Posterior cingulate gyrus (tissue), 11 donors: ENCODE data around the gene ENTPD5.
A peak's percentile ranks its signal among the peaks of the same experiment; 100 is the strongest.
"Not testable (repeated sequence)": the region's sequence is repeated elsewhere in the genome, so short reads cannot be mapped to it uniquely, and the experiment has no call there.

Experiments
- DNase-seq, 10 donors: peaks; one replicate each; pipeline versions ENCODE4 v3.0.0 to v3.0.0-alpha.2; 2020 to 2021; ENCODE audit warnings: mixed read lengths in 3 of 10
- intact Hi-C: fragments of 100-400 bp; cut with DNase I; formaldehyde crosslinking; loops from one replicate; pipeline ENCODE4 v1.15.1; 2023

Gene ENTPD5

DNA sequence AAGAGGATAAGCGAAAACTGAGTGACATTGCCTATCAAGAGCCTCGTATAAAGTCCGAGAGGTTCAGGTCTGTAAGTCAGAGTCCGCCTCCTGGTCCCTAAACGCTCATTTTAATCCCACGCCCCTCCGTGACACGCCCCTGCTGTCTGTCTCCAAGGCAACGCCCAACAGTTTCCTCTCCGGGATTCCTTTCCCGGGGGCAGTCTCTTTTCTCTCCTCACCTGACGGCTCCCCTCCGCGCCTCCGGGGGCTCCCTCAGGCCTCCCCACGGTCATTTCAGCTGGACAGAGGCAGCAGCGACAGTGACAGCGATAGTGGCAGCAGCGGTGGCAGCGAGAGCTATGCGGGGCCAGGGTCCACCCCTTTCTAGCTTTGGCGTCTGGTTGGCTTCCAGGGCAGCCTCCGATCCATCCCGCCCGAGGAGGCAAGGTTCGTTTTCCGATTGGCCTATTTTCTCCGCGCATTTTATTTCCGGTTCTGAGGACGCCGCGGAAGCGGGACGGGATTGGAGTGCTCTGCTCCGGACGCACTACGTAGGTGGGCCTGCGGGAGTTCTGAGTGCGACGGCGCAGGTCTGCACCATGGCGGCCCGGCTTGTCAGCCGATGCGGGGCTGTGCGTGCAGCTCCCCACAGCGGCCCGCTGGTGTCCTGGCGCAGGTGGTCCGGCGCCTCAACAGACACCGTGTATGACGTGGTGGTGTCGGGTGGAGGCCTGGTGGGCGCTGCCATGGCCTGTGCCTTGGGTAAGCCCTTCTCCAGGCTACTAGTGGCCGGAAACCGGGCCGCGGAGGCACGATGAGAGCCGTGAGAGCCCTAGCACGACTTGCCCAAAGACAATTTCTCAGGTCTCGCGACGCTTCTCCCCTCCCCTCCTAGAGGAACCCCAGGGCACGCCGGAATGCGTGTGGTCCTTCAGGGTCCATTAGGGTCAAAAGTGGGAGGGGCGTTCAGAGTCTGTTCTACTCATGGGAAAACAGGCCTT lies 69.0 kb downstream of the ENTPD5 start, which contains the start of the genes COQ6 and FAM161B:
COQ6 (plus strand) TSS at position 551 of the 983 bp plus-strand sequence; CDS start at position 582, 31 bp downstream.
FAM161B (minus strand) TSS at position 343 of the 983 bp plus-strand sequence; CDS start at position 275, 68 bp downstream.
- DNase-seq: peak; percentile 89 to 99 (median 94)
- intact Hi-C loops: loop anchor here (2.0 to 10.0 kb wide), 2 partner anchors 69 to 235 kb away; partner anchors contain the start of genes BBOF1, ENTPD5 and PNMA1

GRCh38 chr14:73945159-73945670 lies 73.9 kb downstream of the ENTPD5 start:
- intact Hi-C loops: loop anchor here (10.0 kb wide), 1 partner anchor 230 kb away; the partner anchor contains the start of gene PNMA1
- DNase-seq: no peak

GRCh38 chr14:73944432-73945158 lies 74.5 kb downstream of the ENTPD5 start:
- no peak for DNase-seq
- intact Hi-C loops: loop anchor here (10.0 kb wide), 1 partner anchor 230 kb away; the partner anchor contains the start of gene PNMA1

GRCh38 chr14:73943083-73943482 lies 76.0 kb downstream of the ENTPD5 start:
- intact Hi-C loops: loop anchor here (10.0 kb wide), 1 partner anchor 228 kb away; the partner anchor contains the start of gene PNMA1
- no peak for DNase-seq

- DNase-seq: no peak
- intact Hi-C loops: loop anchor here (10.0 kb wide), 1 partner anchor 227 kb away; the partner anchor contains the start of gene PNMA1
Observed at GRCh38 chr14:73942180-73942579, 76.9 kb downstream of the ENTPD5 start.

DNA sequence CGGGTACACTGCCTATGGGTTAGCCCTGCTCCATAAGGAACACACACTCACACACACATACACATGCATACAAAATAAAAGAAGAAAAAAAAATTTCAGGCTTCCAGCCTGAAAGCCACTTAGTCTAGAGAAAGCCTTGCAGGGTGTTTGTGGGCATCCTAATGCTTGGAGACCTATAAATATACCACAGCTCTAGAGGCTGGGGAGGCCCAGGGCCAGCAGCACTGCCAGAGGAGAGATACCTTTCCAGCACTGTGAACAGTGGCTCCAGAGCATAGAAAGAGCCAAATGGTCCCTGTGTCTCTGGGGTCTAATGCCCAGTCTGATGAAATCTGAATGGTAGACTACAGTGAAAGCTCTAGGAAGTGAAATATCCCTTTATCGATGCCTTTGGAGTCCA lies 82.1 kb downstream of the ENTPD5 start:
- DNase-seq: no peak
- intact Hi-C loops: no loop called here

DNA sequence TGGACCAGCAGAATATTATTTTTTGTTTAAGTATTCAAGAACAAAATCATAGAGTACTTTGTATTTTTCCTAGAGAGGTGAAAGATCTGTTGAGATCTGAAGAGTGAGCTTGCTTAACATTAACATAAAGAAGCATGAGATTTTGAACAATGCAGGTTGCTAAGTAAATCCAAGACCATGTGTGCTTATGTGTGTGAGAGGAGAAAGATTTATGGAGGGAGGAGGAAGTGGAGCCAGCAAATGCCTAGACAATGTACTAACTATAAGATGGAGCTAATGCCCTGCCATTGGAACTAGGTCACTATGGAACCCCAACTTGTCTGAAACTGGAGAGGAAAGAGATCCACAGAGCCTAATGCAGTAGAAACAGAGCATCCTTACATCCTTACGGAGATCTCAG lies 82.5 kb downstream of the ENTPD5 start:
- intact Hi-C loops: no loop called here
- DNase-seq: no peak

- intact Hi-C loops: no loop called here
- DNase-seq: no peak
Observed at GRCh38 chr14:73935666-73936065, 83.4 kb downstream of the ENTPD5 start.

DNA sequence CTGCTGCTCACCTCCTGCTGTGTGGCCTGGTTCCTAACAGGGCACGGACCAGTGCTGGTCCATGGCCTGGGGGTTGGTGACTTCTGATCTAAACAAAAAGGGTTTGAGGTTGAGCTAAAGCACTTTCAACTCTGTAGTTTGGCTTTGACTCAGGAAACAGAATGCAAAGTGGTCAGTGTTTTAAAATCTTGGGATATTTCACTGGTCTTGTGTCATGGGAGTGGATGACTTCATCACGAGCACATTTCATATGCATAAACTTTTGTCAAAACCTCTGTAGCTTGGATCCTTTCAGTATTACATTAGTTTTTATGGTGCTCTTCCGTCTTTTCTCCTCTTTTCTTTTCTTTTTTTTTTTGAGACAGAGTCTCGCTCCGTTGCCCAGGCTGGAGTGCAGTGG lies 94.8 kb downstream of the ENTPD5 start:
- intact Hi-C loops: no loop called here
- no peak for DNase-seq

DNA sequence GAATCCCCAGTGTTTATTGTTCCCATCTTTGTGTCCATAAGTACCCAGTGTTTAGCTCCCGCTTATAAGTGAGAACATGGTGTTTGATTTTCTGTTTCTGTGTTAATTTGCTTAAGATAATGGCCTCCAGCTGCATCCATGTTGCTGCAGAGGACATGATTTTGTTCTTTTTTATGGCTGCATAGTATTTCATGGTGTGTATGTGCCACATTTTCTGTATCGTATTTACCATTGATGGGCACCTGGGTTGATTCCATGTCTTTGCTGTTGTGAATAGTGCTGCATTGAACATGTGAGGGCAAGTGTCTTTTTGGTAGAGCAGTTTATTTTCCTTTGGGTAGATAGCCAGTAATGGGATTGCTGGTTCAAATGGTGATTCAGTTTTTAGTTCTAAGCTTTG lies 99.6 kb downstream of the ENTPD5 start:
- intact Hi-C loops, DNase-seq: not testable (repeated sequence)

- intact Hi-C loops: no loop called here
- DNase-seq: no peak
Observed at GRCh38 chr14:73916324-73916723, 102.8 kb downstream of the ENTPD5 start.

DNA sequence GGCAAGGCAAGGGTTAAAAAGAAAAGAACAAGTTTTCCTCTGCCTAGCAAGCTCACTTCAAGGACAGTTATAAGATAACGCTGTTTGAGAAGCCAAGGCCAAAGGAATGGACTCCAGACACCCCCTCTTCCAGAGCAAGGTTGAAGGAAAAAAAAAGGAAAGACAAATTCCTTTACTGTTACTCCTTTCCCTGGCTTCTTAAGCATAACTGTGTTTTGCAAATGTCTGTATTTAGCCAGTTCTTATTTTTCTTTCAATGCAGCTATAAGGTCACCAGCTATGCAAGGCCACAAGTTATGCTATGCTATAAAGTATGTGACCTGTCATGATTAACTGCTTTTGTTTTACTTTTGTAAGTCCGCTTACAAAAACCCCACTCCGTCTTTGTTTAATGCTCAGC lies 105.8 kb downstream of the ENTPD5 start:
- intact Hi-C loops: no loop called here
- no peak for DNase-seq

DNA sequence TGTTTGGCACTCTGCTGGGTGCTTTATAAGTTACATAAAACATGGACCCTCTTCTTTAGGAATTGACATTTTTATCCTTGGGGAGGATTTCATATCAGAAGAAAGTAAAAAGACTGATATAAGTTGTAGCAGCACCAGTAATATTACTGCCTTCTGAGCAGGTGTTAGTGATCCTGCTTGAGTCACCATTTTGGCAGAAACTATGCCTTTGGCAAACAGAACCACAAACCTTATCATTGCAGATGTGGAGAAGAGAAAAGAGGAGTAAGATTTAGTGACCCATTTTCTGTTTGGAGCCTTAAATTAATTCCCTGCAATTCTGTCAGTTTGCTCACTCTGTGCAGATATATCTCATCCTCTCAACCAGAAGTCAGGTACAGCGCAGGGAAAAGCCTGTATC lies 109.4 kb downstream of the ENTPD5 start:
- intact Hi-C loops: no loop called here
- DNase-seq: no peak
